ENCODE measurements around the gene INPP5A.
A peak's percentile ranks its signal among the peaks of the same experiment; 100 is the strongest.

INPP5A gene

DNA sequence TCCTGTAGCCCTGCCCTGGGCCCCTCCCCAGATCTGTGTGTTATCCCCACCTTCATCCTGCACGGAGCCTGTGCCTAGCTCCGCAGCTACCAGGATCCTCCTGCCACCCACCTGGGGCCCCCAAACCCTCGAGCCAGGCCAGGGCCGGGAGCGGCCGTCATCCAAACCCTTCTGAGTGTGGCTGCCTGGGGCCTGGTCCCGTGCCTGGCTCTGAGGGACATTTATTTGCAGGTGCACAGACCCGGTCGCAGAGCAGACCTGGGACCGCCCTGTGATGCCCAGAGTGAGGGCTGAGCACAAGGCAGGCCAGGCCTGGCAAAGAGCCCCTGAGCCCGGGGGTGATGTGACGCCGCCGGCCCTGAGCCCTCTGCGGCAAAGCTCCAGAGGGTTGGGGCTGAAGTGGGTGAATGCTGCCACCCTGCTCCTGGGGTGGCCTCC is 27.4 kb upstream of the INPP5A start:
- ChIA-PET POLR2A (no interaction called here), CTCF (no interaction called here)
- DNase-seq, result no peak
- Histone ChIP-seq H3K36me3 (ENCODE audit: control insufficient read depth in 4 of 4, insufficient read depth in 4 of 4, low read length in 3 of 4) (no peaks in the 10 kb centered on the region), H3K4me3 (ENCODE audit: control insufficient read depth in 1 of 7, extremely low read depth in 1 of 7, insufficient read depth in 4 of 7, low read depth in 2 of 7, low read length in 6 of 7) (no peak overlapping the region), H3K27ac (ENCODE audit: insufficient read depth in 1 of 2, low read depth in 1 of 2, low read length in 2 of 2, poor library complexity in 1 of 2, severe bottlenecking in 2 of 2) (no peak overlapping the region), H3K27me3 (replicated peaks in 2 of 5; ENCODE audit: control insufficient read depth in 4 of 5, insufficient read depth in 5 of 5, low read length in 4 of 5) (no peaks in the 10 kb centered on the region), H3K4me1 (ENCODE audit: control extremely low read depth in 1 of 4, control insufficient read depth in 4 of 4, insufficient read depth in 4 of 4, low read length in 3 of 4) (peaks cover 0 to 10% (median 9%) of the 10 kb centered on the region in 4 experiments), H3K9me3 (ENCODE audit: control extremely low read depth in 1 of 5, control insufficient read depth in 4 of 5, insufficient read depth in 2 of 5, low read depth in 1 of 5, low read length in 4 of 5) (peaks cover 0 to 4% (median 0%) of the 10 kb centered on the region in 5 experiments)
- WGBS (ENCODE audit: insufficient coverage), result 97% methylated on average over 11 of the region's 15 CpGs

DNA sequence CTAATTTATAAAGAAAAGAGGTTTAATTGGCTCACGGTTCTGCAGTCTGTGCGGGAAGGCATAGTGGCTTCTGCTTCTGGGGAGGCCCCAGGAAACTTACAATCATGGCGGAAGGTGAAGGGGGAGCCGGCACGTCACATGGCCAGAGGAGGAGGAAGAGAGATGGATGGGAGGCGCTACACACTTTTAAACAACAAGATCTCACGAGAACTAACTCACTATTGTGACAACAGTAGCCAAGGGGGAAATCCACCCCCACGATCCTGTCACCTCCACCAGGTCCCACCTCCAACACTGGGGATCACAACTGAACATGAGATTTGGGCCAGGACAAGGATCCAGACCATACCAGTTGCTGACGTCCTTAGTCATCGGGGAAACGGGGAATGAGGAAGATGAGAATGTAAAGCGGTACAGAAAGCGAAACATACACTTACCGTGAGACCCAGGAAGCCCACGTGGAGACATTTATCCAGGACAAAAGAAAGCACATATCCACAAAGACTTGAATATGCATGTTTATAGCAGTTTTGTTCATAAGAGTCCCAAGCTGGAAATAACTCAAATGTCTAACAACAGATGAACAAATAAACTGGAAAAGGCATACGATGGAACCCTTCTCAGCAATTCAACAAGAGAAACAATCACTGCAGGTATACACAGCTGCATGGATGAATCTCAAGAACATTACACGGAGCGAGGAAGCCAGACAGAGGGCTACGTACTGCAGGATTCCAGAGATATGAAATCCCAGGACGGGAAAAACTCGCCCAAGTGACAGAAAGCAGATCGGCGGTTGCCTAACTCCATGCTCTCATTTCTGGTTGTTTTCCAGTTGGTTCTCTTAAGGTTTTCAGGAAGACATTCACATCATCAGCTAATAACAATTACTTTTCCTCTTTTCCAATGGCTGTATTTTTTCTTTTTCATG is 26.2 kb upstream of the INPP5A start:
- POLR2A ChIA-PET, result no interaction called here
- peaks cover 0 to 4% (median 0%) of the 10 kb centered on the region in 5 experiments for H3K9me3 ChIP-seq (ENCODE audit: control extremely low read depth in 1 of 5, control insufficient read depth in 4 of 5, insufficient read depth in 2 of 5, low read depth in 1 of 5, low read length in 4 of 5)
- no peak overlapping the region for H3K4me3 ChIP-seq (ENCODE audit: control insufficient read depth in 1 of 7, extremely low read depth in 1 of 7, insufficient read depth in 4 of 7, low read depth in 2 of 7, low read length in 6 of 7)
- CTCF ChIA-PET, result interaction anchor here (0.8 kb wide), 1 partner anchor 24 kb away, joined by 3 read pairs; no protein-coding TSS in a partner anchor
- peaks cover 3 to 22% (median 20%) of the 10 kb centered on the region in 4 experiments for H3K4me1 ChIP-seq (ENCODE audit: control extremely low read depth in 1 of 4, control insufficient read depth in 4 of 4, insufficient read depth in 4 of 4, low read length in 3 of 4)
- WGBS (ENCODE audit: insufficient coverage), result 88% methylated on average over 16 of the region's 23 CpGs
- DNase-seq, result peak; percentile 8 to 35 (median 27)
- H3K27me3 ChIP-seq (replicated peaks in 2 of 5; ENCODE audit: control insufficient read depth in 4 of 5, insufficient read depth in 5 of 5, low read length in 4 of 5), result no peaks in the 10 kb centered on the region
- no peaks in the 10 kb centered on the region for H3K36me3 ChIP-seq (ENCODE audit: control insufficient read depth in 4 of 4, insufficient read depth in 4 of 4, low read length in 3 of 4)
- H3K27ac ChIP-seq (ENCODE audit: insufficient read depth in 1 of 2, low read depth in 1 of 2, low read length in 2 of 2, poor library complexity in 1 of 2, severe bottlenecking in 2 of 2), result no peak overlapping the region

DNA sequence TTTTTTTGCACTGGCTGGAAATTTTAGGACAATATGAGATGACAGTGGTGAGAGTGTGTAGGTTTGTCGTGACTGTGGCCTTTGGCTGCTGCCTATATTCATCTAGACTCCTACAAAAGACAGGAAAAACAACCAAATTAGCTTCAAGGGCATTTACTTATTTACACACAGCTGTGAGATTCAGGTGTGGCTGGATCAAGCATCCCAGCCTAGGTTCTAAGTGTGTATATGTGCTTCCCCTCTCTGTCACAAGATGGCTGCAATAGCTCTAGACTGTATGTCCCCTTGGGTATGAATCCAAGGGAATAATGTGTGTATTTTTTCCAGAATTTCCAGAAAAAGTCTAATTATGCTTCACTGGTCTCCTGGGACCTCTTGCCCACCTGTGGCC is 25.5 kb upstream of the INPP5A start:
- ChIA-PET POLR2A (no interaction called here), CTCF (interaction anchor here (0.8 to 1.6 kb wide), 2 partner anchors 13 to 24 kb away, joined by 3 to 4 read pairs; no protein-coding TSS in a partner anchor)
- H3K27ac ChIP-seq (ENCODE audit: insufficient read depth in 1 of 2, low read depth in 1 of 2, low read length in 2 of 2, poor library complexity in 1 of 2, severe bottlenecking in 2 of 2), result no peak overlapping the region
- no peak for DNase-seq
- H3K36me3 ChIP-seq (ENCODE audit: control insufficient read depth in 4 of 4, insufficient read depth in 4 of 4, low read length in 3 of 4), result no peaks in the 10 kb centered on the region
- no CpG with 5 or more reads among the region's 1 CpG for WGBS (ENCODE audit: insufficient coverage)
- H3K4me3 ChIP-seq (ENCODE audit: control insufficient read depth in 1 of 7, extremely low read depth in 1 of 7, insufficient read depth in 4 of 7, low read depth in 2 of 7, low read length in 6 of 7), result no peak overlapping the region
- peaks cover 3 to 29% (median 27%) of the 10 kb centered on the region in 4 experiments for H3K4me1 ChIP-seq (ENCODE audit: control extremely low read depth in 1 of 4, control insufficient read depth in 4 of 4, insufficient read depth in 4 of 4, low read length in 3 of 4)
- H3K9me3 ChIP-seq (ENCODE audit: control extremely low read depth in 1 of 5, control insufficient read depth in 4 of 5, insufficient read depth in 2 of 5, low read depth in 1 of 5, low read length in 4 of 5), result peaks cover 0 to 4% (median 0%) of the 10 kb centered on the region in 5 experiments
- no peaks in the 10 kb centered on the region for H3K27me3 ChIP-seq (replicated peaks in 2 of 5; ENCODE audit: control insufficient read depth in 4 of 5, insufficient read depth in 5 of 5, low read length in 4 of 5)

DNA sequence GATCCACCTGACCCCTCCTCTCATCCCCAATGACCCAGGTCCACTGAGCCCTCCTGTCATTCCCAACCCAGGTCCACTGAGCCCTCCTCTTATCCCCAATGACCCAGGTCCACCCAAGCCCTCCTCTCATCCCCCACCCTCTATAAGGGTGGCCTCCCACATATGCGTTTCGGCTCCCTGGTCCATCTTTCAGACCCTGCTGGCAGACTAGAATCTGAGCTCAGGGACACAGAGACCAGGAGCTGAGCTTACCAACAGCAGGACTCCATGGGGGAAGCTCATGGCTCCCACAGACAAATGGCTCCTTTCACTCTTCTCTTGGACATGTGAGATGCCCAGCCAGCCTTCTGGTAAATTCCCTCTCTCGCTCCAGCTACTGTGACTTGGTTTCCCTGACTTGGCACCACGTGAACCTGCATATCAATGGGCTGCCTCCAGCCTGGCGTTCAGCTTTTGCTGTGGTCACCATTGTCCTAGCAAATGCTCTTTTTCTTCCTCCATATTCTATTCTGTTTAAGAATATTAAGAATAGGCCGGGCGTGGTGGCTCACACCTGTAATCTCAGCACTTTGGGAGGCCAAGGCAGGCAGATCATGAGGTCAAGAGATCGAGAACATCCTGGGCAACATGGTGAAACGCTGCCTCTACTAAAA is 24.8 kb upstream of the INPP5A start:
- 100% methylated on average over 4 of the region's 9 CpGs for WGBS (ENCODE audit: insufficient coverage)
- Histone ChIP-seq H3K36me3 (ENCODE audit: control insufficient read depth in 4 of 4, insufficient read depth in 4 of 4, low read length in 3 of 4) (no peaks in the 10 kb centered on the region), H3K27ac (ENCODE audit: insufficient read depth in 1 of 2, low read depth in 1 of 2, low read length in 2 of 2, poor library complexity in 1 of 2, severe bottlenecking in 2 of 2) (no peak overlapping the region), H3K4me1 (ENCODE audit: control extremely low read depth in 1 of 4, control insufficient read depth in 4 of 4, insufficient read depth in 4 of 4, low read length in 3 of 4) (peaks cover 3 to 36% (median 34%) of the 10 kb centered on the region in 4 experiments), H3K9me3 (ENCODE audit: control extremely low read depth in 1 of 5, control insufficient read depth in 4 of 5, insufficient read depth in 2 of 5, low read depth in 1 of 5, low read length in 4 of 5) (peaks cover 0 to 4% (median 0%) of the 10 kb centered on the region in 5 experiments), H3K4me3 (ENCODE audit: control insufficient read depth in 1 of 7, extremely low read depth in 1 of 7, insufficient read depth in 4 of 7, low read depth in 2 of 7, low read length in 6 of 7) (no peak overlapping the region), H3K27me3 (replicated peaks in 2 of 5; ENCODE audit: control insufficient read depth in 4 of 5, insufficient read depth in 5 of 5, low read length in 4 of 5) (no peaks in the 10 kb centered on the region)
- ChIA-PET POLR2A (no interaction called here), CTCF (interaction anchor here (0.5 to 1.6 kb wide), 3 partner anchors 12 to 236 kb away, joined by 3 to 4 read pairs (median 3); no protein-coding TSS in a partner anchor)
- DNase-seq, result no peak

DNA sequence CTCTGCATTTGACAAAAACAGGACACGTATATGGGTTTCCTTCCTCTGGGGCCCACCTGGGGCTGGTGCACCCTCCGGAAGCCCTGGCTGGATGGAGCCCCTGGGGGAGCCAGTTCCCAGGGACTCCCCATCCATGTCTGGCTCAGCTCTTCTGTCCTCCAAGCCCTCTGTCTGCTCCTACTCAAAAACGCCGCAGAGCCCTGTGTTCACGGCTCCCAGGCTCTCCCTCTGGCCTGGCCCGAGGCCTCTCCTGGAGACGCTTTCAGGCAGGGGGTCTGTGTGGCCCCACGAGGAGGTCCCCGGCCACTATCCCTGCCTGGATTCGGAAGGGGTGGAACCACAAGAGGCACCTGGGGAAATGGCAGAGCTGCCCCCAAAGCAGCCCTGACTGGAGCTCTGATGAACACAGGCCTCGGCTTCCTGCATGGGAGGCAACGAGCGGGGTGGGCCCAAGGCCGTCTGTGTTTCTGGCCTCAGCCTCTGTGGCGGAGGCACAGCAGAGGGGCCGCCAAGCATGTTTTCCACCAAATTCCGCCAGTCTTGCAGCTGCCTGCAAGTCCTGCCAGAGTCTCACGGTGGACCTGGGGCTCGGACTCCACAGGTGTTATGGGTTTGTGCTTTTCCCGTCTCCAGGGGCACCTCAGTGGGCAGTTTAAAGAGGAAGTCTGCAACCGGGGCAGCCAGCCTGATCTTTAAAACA is 22.6 kb upstream of the INPP5A start:
- Histone ChIP-seq H3K36me3 (ENCODE audit: control insufficient read depth in 4 of 4, insufficient read depth in 4 of 4, low read length in 3 of 4) (no peaks in the 10 kb centered on the region), H3K27ac (ENCODE audit: insufficient read depth in 1 of 2, low read depth in 1 of 2, low read length in 2 of 2, poor library complexity in 1 of 2, severe bottlenecking in 2 of 2) (peak overlapping the region; percentile 33 to 66), H3K4me1 (ENCODE audit: control extremely low read depth in 1 of 4, control insufficient read depth in 4 of 4, insufficient read depth in 4 of 4, low read length in 3 of 4) (peaks cover 3 to 45% (median 42%) of the 10 kb centered on the region in 4 experiments), H3K27me3 (replicated peaks in 2 of 5; ENCODE audit: control insufficient read depth in 4 of 5, insufficient read depth in 5 of 5, low read length in 4 of 5) (no peaks in the 10 kb centered on the region), H3K9me3 (ENCODE audit: control extremely low read depth in 1 of 5, control insufficient read depth in 4 of 5, insufficient read depth in 2 of 5, low read depth in 1 of 5, low read length in 4 of 5) (peaks cover 0 to 4% (median 0%) of the 10 kb centered on the region in 5 experiments), H3K4me3 (ENCODE audit: control insufficient read depth in 1 of 7, extremely low read depth in 1 of 7, insufficient read depth in 4 of 7, low read depth in 2 of 7, low read length in 6 of 7) (peak overlapping the region in 3 of 7 experiments; percentile 5 to 36 (median 25))
- WGBS (ENCODE audit: insufficient coverage), result 32% methylated on average over 17 of the region's 21 CpGs
- ChIA-PET POLR2A (no interaction called here), CTCF (interaction anchor here (0.8 kb wide), 2 partner anchors 26 to 55 kb away, joined by 3 to 4 read pairs; no protein-coding TSS in a partner anchor)
- DNase-seq, result peak in 2 of 3 donors; percentile 70 to 77

DNA sequence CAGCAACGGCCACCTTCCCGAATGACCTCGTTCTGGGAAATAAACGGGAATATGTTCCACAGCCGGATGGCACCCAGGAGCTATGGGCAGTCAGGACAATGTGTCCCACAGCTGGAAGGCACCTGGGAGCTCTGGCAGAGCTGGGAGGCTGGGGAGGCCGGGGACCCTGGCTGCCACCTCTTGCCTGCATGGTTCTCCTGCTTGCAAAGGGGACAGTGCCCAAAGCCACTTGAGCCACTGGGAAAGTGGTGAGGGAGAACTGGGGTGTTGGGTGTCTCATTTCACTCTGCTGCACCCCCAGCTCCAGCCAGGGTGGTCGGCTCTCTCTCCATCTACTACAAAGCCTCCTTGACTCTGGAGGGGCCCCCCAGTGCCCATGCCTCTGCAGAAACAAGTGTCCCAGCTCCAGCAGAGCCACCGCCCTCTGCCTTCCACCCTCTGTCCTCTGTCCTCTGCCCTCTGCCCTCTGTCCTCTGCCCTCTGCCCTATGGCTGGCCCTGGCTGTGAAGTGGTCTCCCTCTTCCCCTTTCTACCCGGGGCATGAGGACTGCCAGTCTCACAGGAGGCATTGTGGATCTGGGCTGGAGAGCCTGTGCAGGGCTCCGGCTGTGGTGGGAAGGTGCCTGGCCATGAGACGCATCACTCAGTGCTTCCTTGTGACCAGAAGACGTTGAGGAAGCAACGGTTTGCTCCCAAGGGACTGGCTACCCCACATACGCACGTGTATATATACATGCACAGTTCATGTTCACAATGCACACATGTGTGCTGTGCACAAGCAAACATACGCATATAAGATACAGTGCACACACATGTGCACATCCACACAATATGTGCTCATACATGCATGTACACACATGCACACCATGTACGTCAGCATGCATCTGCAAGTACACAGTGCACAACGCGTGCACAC is 21.5 kb upstream of the INPP5A start:
- 82% methylated on average over 16 of the region's 19 CpGs for WGBS (ENCODE audit: insufficient coverage)
- POLR2A ChIA-PET, result no interaction called here

More for the DNA sequence above, 21.5 kb upstream of the INPP5A start:
- no peak overlapping the region for H3K27ac ChIP-seq (ENCODE audit: insufficient read depth in 1 of 2, low read depth in 1 of 2, low read length in 2 of 2, poor library complexity in 1 of 2, severe bottlenecking in 2 of 2)
- peaks cover 3 to 45% (median 42%) of the 10 kb centered on the region in 4 experiments for H3K4me1 ChIP-seq (ENCODE audit: control extremely low read depth in 1 of 4, control insufficient read depth in 4 of 4, insufficient read depth in 4 of 4, low read length in 3 of 4)
- no peaks in the 10 kb centered on the region for H3K36me3 ChIP-seq (ENCODE audit: control insufficient read depth in 4 of 4, insufficient read depth in 4 of 4, low read length in 3 of 4)
- H3K4me3 ChIP-seq (ENCODE audit: control insufficient read depth in 1 of 7, extremely low read depth in 1 of 7, insufficient read depth in 4 of 7, low read depth in 2 of 7, low read length in 6 of 7), result peak overlapping the region in 1 of 7 experiments; percentile 19
- CTCF ChIA-PET, result interaction anchor here (0.8 kb wide), 2 partner anchors 25 to 56 kb away, joined by 3 to 4 read pairs; no protein-coding TSS in a partner anchor
- no peak for DNase-seq
- H3K9me3 ChIP-seq (ENCODE audit: control extremely low read depth in 1 of 5, control insufficient read depth in 4 of 5, insufficient read depth in 2 of 5, low read depth in 1 of 5, low read length in 4 of 5), result peaks cover 0 to 4% (median 0%) of the 10 kb centered on the region in 5 experiments
- no peaks in the 10 kb centered on the region for H3K27me3 ChIP-seq (replicated peaks in 2 of 5; ENCODE audit: control insufficient read depth in 4 of 5, insufficient read depth in 5 of 5, low read length in 4 of 5)

Data from common myeloid progenitor, CD34-positive (primary cell).